Prostate gland (tissue), 2 donors: ENCODE results near the gene BOK. TPM values are rescaled to one million over a fixed set of nuclear protein-coding genes. Genes with fewer than 3 reads are reported as not detected.
"Not testable (repeated sequence)": the region's sequence is repeated elsewhere in the genome, so short reads cannot be mapped to it uniquely, and the experiment has no call there.

ENCODE experiments used
- DNase-seq: peaks from one replicate; pipeline ENCODE4 v3.0.0-alpha.2; 2019; ENCODE audit warnings: low spot score
- H3K27ac ChIP-seq, 2 donors: fragments of 200-600 bp; sonication (generic); 2 replicates each; pipeline ENCODE4 v1.5.1; 2017 to 2019
- H3K27me3 ChIP-seq: fragments of 200-600 bp; sonication (generic); replicated peaks from 2 replicates; pipeline ENCODE4 v1.5.1; 2019; ENCODE audit not compliant: insufficient read depth
- H3K36me3 ChIP-seq, 2 donors: fragments of 200-600 bp; sonication (generic); 1 replicate in 1 of 2; 2 replicates in 1 of 2; pipeline versions ENCODE4 v1.5.1 to v1.8.1; 2017 to 2019
- H3K4me1 ChIP-seq: fragments of 200-600 bp; sonication (generic); replicated peaks from 2 replicates; pipeline ENCODE4 v1.5.1; 2019
- H3K4me3 ChIP-seq, 2 donors: fragments of 200-600 bp; sonication (generic); 2 replicates each; pipeline ENCODE4 v1.5.1; 2017 to 2019
- H3K9me3 ChIP-seq: fragments of 200-600 bp; sonication (generic); 2 replicates; pipeline ENCODE4 v1.5.1; 2017
- CTCF ChIP-seq, 4 experiments: fragments of 200-600 bp in 2 of 4; fragments of 450-650 bp in 2 of 4; sonication (generic) in 2 of 4; IDR thresholded peaks; 1 replicate in 3 of 4; 2 replicates in 1 of 4; pipeline ENCODE4 v1.5.1; 2016 to 2019; ENCODE audit warnings: antibody characterized with exemption in 4 of 4, mild to moderate bottlenecking in 2 of 4, moderate library complexity in 2 of 4
- POLR2A ChIP-seq: fragments of 450-650 bp; IDR thresholded peaks from one replicate; pipeline ENCODE4 v1.6.1; 2016; ENCODE audit warnings: antibody characterized with exemption, mild to moderate bottlenecking
- POLR2AphosphoS5 ChIP-seq: sonication (generic); formaldehyde crosslinking; IDR thresholded peaks from one replicate; pipeline ENCODE4 v1.6.1; 2017; ENCODE audit warnings: antibody characterized with exemption
- WGBS: methylation state at CpG from one replicate; pipeline ENCODE4 v1.1.5; 2018; 5-methylcytosine and 5-hydroxymethylcytosine counted together
- intact Hi-C: fragments of 100-400 bp; cut with DNase I; formaldehyde crosslinking; loops from one replicate; pipeline ENCODE4 v1.14.2; 2022
- total RNA-seq, 2 donors: library from RNA; depleted of rRNA; stranded (reverse); fragments of >200 nt; gene quantifications; one replicate each; pipeline ENCODE4 v1.1.0, GENCODE V29; 2016

Gene BOK
- total RNA-seq, 2 donors from 2014 or later: 58.3 to 91.6 TPM

DNA sequence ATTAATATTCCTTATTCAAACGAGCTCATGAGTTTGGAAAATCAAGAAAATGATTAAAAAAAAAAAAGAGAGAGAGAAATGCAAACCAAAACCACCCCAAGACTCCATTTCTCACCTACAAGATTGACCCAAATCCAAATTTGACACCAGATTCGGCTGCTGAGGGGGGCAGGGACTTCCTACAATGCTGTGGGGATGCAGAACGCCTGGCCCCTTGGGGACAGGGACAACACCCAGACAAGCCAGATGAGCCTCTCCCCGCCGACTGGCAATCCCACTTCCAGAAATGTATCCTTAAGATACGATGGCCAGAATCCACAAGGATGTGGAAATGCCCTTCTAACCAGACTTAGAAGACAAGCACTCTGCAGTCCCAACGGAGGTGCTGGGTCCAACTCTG lies 20.7 kb downstream of the BOK start:
- no peak overlapping the region for H3K4me3 ChIP-seq
- no peaks in the 10 kb centered on the region for H3K27me3 ChIP-seq
- intact Hi-C loops: no loop called here
- WGBS: 85% methylated on average over 7 of the region's 7 CpGs
- H3K9me3 ChIP-seq: no peaks in the 10 kb centered on the region
- TF ChIP-seq POLR2AphosphoS5 (no peak), POLR2A (no peak), CTCF (IDR thresholded peaks at IDR 0.05) (no peak)
- no peak overlapping the region for H3K27ac ChIP-seq
- DNase-seq: no peak
- no peaks in the 10 kb centered on the region for H3K36me3 ChIP-seq
- no peaks in the 10 kb centered on the region for H3K4me1 ChIP-seq

- no peaks in the 10 kb centered on the region for H3K36me3 ChIP-seq
These were observed 23.8 kb downstream of the BOK start for GRCh38 chr2:241582328-241582727.

DNA sequence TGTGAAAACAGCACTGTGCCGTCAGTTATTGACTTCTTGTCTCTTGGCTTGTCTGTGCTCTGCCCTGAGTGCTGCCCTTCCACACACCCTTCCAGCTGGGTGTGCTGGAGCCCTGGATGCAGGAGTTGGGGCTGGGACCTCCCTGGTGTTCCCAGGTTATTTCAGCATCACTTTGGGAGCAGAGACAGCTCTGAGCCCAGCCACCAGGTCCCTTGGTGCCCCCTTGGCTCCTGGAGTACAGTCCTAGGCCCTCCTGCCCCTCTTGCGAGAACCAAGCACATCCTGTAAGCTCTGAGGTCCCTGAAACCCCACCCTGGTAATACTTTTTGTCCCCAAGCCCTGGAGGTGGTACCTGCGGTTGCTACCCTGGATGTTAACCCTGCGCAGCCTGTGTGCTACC lies 24.3 kb downstream of the BOK start:
- no peak for TF ChIP-seq CTCF (IDR thresholded peaks at IDR 0.05)
- TF ChIP-seq POLR2A: no peak
- TF ChIP-seq POLR2AphosphoS5: no peak
- H3K27me3 ChIP-seq: no peaks in the 10 kb centered on the region
- no peaks in the 10 kb centered on the region for H3K36me3 ChIP-seq
- DNase-seq: no peak
- H3K4me1 ChIP-seq: no peaks in the 10 kb centered on the region
- no peak overlapping the region for H3K27ac ChIP-seq
- no peaks in the 10 kb centered on the region for H3K9me3 ChIP-seq
- H3K4me3 ChIP-seq: no peak overlapping the region
- WGBS: 94% methylated on average over 4 of the region's 4 CpGs
- intact Hi-C loops: no loop called here

More at GRCh38 chr2:241582328-241582727, 23.8 kb downstream of the BOK start:
- Histone ChIP-seq H3K9me3 (no peaks in the 10 kb centered on the region), H3K4me3 (no peak overlapping the region), H3K27ac (no peak overlapping the region), H3K4me1 (no peaks in the 10 kb centered on the region), H3K27me3 (no peaks in the 10 kb centered on the region)
- TF ChIP-seq CTCF (IDR thresholded peaks at IDR 0.05) (no peak), POLR2A (no peak), POLR2AphosphoS5 (no peak)
- 93% methylated on average over 8 of the region's 8 CpGs for WGBS
- intact Hi-C loops: no loop called here
- DNase-seq: no peak

GRCh38 chr2:241584436-241584835 lies 25.9 kb downstream of the BOK start:
- Histone ChIP-seq H3K27me3 (no peaks in the 10 kb centered on the region), H3K4me1 (no peaks in the 10 kb centered on the region), H3K4me3 (no peak overlapping the region), H3K36me3 (no peaks in the 10 kb centered on the region), H3K27ac (no peak overlapping the region), H3K9me3 (no peaks in the 10 kb centered on the region)
- intact Hi-C loops: no loop called here
- no peak for DNase-seq
- 81% methylated on average over 12 of the region's 12 CpGs for WGBS
- TF ChIP-seq CTCF (IDR thresholded peaks at IDR 0.05): no peak

GRCh38 chr2:241586564-241587264 lies 28.2 kb downstream of the BOK start:
- no peak for DNase-seq
- H3K4me3 ChIP-seq: no peak overlapping the region
- no peak overlapping the region for H3K27ac ChIP-seq
- intact Hi-C loops: no loop called here
- H3K36me3 ChIP-seq: no peaks in the 10 kb centered on the region
- H3K9me3 ChIP-seq: no peaks in the 10 kb centered on the region
- H3K27me3 ChIP-seq: no peaks in the 10 kb centered on the region
- TF ChIP-seq POLR2A (no peak), POLR2AphosphoS5 (no peak), CTCF (IDR thresholded peaks at IDR 0.05) (no peak)
- 94% methylated on average over 2 of the region's 2 CpGs for WGBS
- H3K4me1 ChIP-seq: no peaks in the 10 kb centered on the region

GRCh38 chr2:241589863-241590262 lies 31.3 kb downstream of the BOK start:
- H3K4me1 ChIP-seq, H3K9me3 ChIP-seq, H3K4me3 ChIP-seq, H3K27me3 ChIP-seq, H3K27ac ChIP-seq, intact Hi-C loops, DNase-seq, H3K36me3 ChIP-seq: not testable (repeated sequence)
- 92% methylated on average over 17 of the region's 17 CpGs for WGBS

DNA sequence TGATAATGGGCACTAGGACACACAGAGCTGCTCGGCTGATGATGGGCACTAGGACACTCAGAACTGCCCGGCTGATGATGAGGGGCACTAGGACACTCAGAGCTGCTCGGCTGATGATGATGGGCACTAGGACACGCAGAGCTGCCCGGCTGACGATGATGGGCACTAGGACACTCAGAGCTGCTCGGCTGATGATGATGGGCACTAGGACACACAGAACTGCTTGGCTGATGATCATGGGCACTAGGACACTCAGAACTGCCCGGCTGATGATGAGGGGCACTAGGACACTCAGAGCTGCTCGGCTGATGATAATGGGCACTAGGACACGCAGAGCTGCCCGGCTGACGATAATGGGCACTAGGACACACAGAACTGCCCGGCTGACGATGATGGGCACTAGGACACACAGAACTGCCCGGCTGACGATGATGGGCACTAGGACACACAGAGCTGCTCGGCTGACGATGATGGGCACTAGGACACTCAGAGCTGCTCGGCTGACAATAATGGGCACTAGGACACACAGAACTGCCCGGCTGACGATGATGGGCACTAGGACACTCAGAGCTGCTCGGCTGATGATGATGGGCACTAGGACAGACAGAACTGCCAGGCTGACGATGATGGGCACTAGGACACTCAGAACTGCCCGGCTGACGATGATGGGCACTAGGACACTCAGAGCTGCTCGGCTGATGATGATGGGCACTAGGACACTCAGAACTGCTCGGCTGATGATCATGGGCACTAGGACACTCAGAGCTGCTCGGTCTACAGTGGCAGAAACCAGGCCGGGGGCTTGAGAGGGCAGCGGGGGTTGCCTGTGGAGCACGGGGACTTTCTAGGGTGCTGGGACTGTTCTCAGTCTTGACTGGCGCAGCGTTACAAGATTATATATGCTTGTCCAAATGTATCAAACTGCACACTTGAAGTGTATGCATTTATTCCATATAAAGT lies 32.2 kb downstream of the BOK start:
- H3K27me3 ChIP-seq, H3K27ac ChIP-seq, H3K9me3 ChIP-seq, H3K4me3 ChIP-seq, intact Hi-C loops, H3K36me3 ChIP-seq, H3K4me1 ChIP-seq, DNase-seq: not testable (repeated sequence)
- WGBS: 93% methylated on average over 32 of the region's 33 CpGs
